CD4-positive, alpha-beta T cell treated with Interleukin-4 for 4 hours (primary cell): ENCODE data around the gene GART.
"Not testable (repeated sequence)": the region's sequence is repeated elsewhere in the genome, so short reads cannot be mapped to it uniquely, and the experiment has no call there.

ENCODE experiments used
- DNase-seq: peaks from one replicate; pipeline ENCODE4 v3.0.0-alpha.2; 2020

Gene GART

DNA sequence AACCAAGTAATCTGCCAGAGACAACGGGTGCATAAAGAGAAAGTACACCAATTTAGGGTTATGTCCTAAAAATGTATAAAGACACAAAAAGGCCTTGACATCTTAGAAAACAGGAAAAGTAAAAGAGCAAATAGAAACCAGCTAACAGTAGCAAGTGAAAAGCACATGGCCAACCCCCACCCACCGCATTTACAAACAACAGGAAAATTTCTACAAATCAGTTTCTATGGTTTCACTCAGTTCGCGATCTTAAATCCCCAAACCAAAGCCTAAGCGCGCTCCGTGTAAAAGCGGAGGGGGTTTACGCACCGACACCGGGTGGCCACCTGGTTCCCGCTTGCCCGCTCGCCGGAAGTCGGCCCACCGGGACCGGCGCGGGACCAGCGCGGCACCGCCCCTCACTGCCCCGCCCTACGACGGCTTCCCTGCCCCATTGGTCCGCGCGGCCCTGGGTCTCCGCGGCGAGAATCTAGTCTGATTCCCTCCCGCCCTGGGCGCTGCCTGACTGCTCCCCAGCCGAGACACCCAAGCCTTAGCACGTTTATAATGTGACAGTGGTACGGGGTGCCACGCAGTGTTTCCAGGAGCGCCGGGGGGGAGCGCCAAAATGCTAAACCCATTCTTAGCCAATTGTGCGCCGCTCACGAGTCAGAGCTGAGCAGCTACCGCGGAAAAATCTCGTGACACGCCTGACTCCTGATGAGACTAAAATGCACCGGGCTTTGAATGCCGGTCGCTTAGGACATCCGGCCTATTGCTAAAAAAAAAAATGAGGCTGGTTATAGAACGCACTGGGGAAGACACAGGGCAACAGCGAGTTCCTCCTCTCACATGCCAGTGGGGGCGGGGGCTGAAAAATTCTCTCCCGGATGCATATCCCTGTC is at the start of gene GART:
TSS of gene GART (minus strand) at position 362 of the 884 bp plus-strand sequence. CDS start 2,802 bp downstream, outside the sequence.
- peak; percentile 73 for DNase-seq

GRCh38 chr21:33588485-33589335 is 46.8 kb upstream of the GART start, which contains the start of gene DONSON:
Gene DONSON (minus strand): TSS chr21:33588684. CDS start chr21:33588641, 43 bp downstream.
- peak; percentile 78 for DNase-seq

DNA sequence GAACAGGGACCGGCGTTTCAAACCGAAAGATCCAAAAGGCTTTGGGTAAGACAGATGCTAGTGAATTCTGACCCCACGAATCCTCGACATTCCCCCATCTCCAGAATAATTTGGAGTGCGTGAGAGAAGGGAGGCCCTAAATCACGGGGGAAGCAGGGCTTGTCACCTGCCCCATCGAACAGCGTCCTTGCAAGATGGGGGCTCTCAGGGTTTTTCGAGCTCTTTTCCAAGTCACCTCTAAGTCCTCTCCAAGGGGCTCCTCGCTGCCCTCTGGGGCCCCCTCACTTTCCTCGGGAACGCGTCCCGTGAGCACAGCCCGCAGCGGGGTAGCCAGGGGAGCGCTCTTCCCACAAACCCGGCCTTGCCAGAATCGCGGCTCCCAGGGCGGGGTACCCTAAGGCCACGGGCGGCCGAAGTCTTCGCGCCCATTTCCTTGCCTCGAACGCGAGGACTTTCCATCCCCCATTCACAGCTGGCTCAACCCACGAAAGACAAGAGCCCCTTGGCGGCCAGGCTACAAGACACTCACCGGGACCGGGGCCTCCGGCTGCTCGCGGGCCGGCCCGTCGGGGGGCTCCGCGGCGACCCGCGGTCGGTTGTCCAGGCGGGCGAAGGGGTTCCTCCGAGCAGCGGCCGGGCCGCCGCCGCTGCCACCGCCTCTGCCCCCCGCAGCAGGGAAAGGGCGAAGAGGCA is 46.0 kb upstream of the GART start:
- peak; percentile 13 for DNase-seq

- DNase-seq = no peak
Measured at GRCh38 chr21:33586927-33587326, 45.0 kb upstream of the GART start.

- no peak for DNase-seq
Measured at GRCh38 chr21:33584455-33584854, 42.5 kb upstream of the GART start.

DNA sequence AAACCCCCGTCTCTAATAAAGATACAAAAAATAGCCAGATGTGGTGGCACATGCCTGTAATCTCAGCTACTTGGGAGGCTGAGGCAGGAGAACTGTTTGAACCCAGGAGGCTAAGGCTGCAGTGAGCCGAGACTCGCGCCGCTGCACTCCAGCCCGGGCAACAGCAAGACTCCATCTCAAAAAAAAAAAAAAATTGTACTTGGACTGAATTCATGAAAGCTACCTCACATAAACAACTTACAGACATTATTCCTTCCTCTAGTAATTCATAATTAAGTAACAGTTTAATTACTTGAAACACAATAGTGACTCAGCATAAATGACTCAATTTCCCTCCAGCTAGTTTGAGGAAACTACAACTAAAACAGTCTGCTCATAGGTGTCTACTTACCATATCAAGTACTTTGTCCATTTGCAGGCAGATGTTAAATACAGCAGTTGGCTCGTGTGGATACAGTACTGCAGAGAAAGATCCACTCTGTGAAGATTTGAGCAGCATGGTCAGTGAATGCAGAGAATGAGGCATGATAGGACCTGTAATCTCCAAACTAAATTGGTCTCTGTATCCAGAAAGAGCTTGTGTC is 37.1 kb upstream of the GART start:
- no peak for DNase-seq

DNA sequence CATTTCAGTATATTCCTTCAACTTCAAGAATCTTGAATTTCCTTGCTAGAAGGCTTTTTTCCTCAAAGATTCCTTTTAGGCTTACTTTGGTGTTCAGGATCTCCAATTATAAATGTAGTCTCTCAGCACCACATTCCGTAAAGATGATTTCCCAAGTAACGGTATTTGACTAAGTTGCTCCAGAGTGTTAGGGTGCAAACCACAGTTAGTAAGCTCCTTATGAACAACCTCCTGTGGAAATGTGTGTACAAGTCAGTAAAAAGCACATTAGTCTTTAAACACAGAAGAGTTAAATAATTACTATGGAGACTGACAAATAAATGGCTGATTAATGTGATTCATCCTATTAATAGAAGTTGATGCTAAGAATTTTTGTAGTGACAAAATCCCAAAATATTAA is 36.3 kb upstream of the GART start:
- no peak for DNase-seq

- DNase-seq = not testable (repeated sequence)
Measured at GRCh38 chr21:33576741-33577141, 34.8 kb upstream of the GART start.

GRCh38 chr21:33572350-33572749 is 30.4 kb upstream of the GART start:
- DNase-seq = no peak

- DNase-seq = no peak
Measured at GRCh38 chr21:33569991-33570390, 28.1 kb upstream of the GART start.

- no peak for DNase-seq
Measured at GRCh38 chr21:33568448-33568847, 26.5 kb upstream of the GART start.

GRCh38 chr21:33567914-33568313 is 26.0 kb upstream of the GART start:
- no peak for DNase-seq

GRCh38 chr21:33566514-33566913 is 24.6 kb upstream of the GART start:
- DNase-seq = no peak

GRCh38 chr21:33562389-33562788 is 20.5 kb upstream of the GART start:
- no peak for DNase-seq

- no peak for DNase-seq
Measured at GRCh38 chr21:33561373-33561772, 19.5 kb upstream of the GART start.

- no peak for DNase-seq
Measured at GRCh38 chr21:33560965-33561364, 19.0 kb upstream of the GART start.

- DNase-seq = no peak
Measured at GRCh38 chr21:33559813-33560212, 17.9 kb upstream of the GART start.

DNA sequence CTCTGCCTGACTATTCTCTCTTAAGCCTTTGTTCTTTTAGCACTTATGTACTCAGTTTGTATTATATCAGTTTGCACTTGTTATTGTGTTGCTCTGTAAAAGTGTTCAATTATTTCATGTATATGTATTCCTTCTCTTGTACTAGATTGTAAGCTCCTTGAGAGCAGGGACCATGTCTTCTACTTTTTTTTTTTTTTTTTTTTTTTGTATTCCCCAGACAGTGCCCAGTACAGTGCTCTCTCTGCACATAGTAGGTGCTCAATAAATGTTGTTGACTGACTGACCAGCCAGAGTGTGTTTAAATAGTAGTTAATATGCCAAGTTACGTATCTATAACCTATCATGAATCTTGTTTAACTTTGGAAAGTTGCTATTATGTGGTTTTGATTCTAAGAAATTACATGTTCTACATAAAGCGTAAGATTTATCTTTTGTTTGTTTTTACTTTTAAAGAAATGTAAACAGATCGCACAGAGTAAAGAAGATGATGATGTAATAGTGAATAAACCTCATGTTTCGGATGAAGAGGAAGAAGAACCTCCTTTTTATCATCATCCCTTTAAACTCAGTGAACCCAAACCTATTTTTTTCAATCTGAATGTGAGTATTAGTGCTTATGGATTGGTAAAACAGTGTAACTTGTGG is 17.0 kb upstream of the GART start:
- no peak for DNase-seq

DNA sequence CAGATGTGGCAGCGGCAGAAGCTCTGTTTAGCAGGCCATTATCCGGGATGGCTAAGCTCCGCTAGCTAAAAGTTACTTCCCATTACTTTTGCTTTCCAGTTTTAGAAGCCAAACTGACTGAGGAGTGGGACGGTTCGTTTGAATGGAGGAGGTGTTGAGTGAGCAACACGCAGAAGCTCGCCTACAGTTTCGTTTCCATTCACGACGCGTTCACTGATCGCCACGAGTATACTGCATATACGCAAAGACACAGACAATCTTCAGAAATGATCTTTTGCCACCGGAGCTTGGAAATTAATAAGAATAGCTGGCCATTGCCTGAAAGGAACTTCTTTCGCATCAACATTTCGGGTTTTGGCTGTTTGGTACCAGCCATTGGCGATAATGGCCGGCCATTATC is 15.5 kb upstream of the GART start:
- DNase-seq = no peak

GRCh38 chr21:33554982-33555344 is 13.0 kb upstream of the GART start:
- no peak for DNase-seq

DNA sequence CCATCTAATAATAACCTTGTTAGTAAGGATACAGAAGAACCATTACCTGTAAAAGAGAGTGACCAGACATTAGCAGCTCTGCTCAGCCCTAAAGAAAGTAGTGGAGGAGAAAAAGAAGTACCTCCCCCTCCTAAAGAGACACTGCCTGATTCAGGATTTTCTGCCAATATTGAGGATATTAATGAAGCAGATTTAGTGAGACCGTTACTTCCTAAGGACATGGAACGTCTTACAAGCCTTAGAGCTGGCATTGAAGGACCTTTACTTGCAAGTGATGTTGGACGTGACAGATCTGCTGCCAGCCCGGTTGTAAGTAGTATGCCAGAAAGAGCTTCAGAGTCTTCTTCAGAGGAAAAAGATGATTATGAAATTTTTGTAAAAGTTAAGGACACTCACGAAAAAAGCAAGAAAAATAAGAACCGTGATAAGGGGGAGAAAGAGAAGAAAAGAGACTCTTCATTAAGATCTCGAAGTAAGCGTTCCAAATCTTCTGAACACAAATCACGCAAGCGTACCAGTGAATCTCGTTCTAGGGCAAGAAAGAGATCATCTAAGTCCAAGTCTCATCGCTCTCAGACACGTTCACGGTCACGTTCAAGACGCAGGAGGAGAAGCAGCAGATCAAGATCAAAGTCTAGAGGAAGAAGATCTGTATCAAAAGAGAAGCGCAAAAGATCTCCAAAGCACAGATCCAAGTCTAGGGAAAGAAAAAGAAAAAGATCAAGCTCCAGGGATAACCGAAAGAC is 12.5 kb upstream of the GART start:
- no peak for DNase-seq
